NOMO-1 treated with dmso at 0.1 percent for 144 hours (cell line): Measurements from ENCODE around the gene LARP6.
"Not testable (repeated sequence)": the region's sequence is repeated elsewhere in the genome, so short reads cannot be mapped to it uniquely, and the experiment has no call there.

ENCODE experiments used
- DNase-seq: peaks from one replicate; lab custom pipeline; 2025; ENCODE audit not compliant: unreplicated experiment; lab: John Stamatoyannopoulos, UW

The LARP6 gene

GRCh38 chr15:70831094-70831911, 22.7 kb downstream of the LARP6 start:
- DNase-seq: no peak

- no peak for DNase-seq
Measured at GRCh38 chr15:70830615-70831014, 23.3 kb downstream of the LARP6 start.

- no peak for DNase-seq
Measured at GRCh38 chr15:70829371-70830166, 24.4 kb downstream of the LARP6 start.

GRCh38 chr15:70827721-70828120, 26.2 kb downstream of the LARP6 start:
- no peak for DNase-seq

GRCh38 chr15:70826634-70827033, 27.3 kb downstream of the LARP6 start:
- DNase-seq: peak; percentile 64

GRCh38 chr15:70825841-70826240, 28.1 kb downstream of the LARP6 start:
- DNase-seq: no peak

- DNase-seq: no peak
Measured at GRCh38 chr15:70823196-70823595, 30.8 kb downstream of the LARP6 start.

GRCh38 chr15:70820214-70820613, 33.7 kb downstream of the LARP6 start:
- no peak for DNase-seq

GRCh38 chr15:70818580-70818979, 35.4 kb downstream of the LARP6 start:
- DNase-seq: no peak

- no peak for DNase-seq
Measured at GRCh38 chr15:70817266-70817665, 36.7 kb downstream of the LARP6 start.

- no peak for DNase-seq
Measured at GRCh38 chr15:70815604-70816003, 38.4 kb downstream of the LARP6 start.

- not testable (repeated sequence) for DNase-seq
Measured at GRCh38 chr15:70815011-70815410, 38.9 kb downstream of the LARP6 start.

- no peak for DNase-seq
Measured at GRCh38 chr15:70812827-70813364, 41.1 kb downstream of the LARP6 start.

GRCh38 chr15:70810916-70811578, 42.9 kb downstream of the LARP6 start:
- no peak for DNase-seq

GRCh38 chr15:70806992-70807712, 46.8 kb downstream of the LARP6 start:
- no peak for DNase-seq

- DNase-seq: not testable (repeated sequence)
Measured at GRCh38 chr15:70804388-70804787, 49.6 kb downstream of the LARP6 start.

- no peak for DNase-seq
Measured at GRCh38 chr15:70802629-70803028, 51.3 kb downstream of the LARP6 start.

- no peak for DNase-seq
Measured at GRCh38 chr15:70801109-70801508, 52.8 kb downstream of the LARP6 start.

- DNase-seq: no peak
Measured at GRCh38 chr15:70799667-70800450, 54.1 kb downstream of the LARP6 start.

- no peak for DNase-seq
Measured at GRCh38 chr15:70797464-70797863, 56.5 kb downstream of the LARP6 start.
